T-helper 1 cell treated with Interleukin-12 subunit alpha and Interleukin-12 subunit beta and Interleukin-4 antibody, amounts not matched to agents 30 μg/mL and 1 μg/mL, for 36 hours (primary cell): ENCODE results near the gene CCDC136.

Experiments
- H3K27ac Mint-ChIP-seq: one replicate; pipeline ENCODE4 v1.8.0; 2021; ENCODE audit warnings: mild to moderate bottlenecking, mixed read lengths
- H3K27me3 Mint-ChIP-seq: one replicate; pipeline ENCODE4 v1.8.0; 2021; ENCODE audit warnings: low read depth, mixed read lengths
- H3K36me3 Mint-ChIP-seq: one replicate; pipeline ENCODE4 v1.8.0; 2021; ENCODE audit warnings: low read depth, mixed read lengths
- H3K4me1 Mint-ChIP-seq: one replicate; pipeline ENCODE4 v1.8.0; 2021; ENCODE audit warnings: low read depth, mixed read lengths
- H3K4me3 Mint-ChIP-seq: one replicate; pipeline ENCODE4 v1.8.0; 2021; ENCODE audit warnings: mild to moderate bottlenecking, moderate library complexity, mixed read lengths
- H3K9me3 Mint-ChIP-seq: one replicate; pipeline ENCODE4 v1.8.0; 2021; ENCODE audit warnings: mixed read lengths

CCDC136 gene

GRCh38 chr7:128791121-128791971 lies at the start of gene CCDC136:
Gene CCDC136 (plus strand): TSS chr7:128791968. CDS start chr7:128792412, 444 bp downstream.
- H3K4me1 Mint-ChIP-seq = peaks cover 4% of the 10 kb centered on the region

GRCh38 chr7:128742206-128742605 lies 49.6 kb upstream of the CCDC136 start:
- Mint-ChIP-seq H3K27ac (no peak overlapping the region), H3K4me1 (peaks cover 48% of the 10 kb centered on the region)

More at GRCh38 chr7:128791121-128791971, at the start of gene CCDC136:
- H3K27ac Mint-ChIP-seq = no peak within 1 kb of the TSS
- H3K36me3 Mint-ChIP-seq = no peaks in the 10 kb centered on the region
- H3K27me3 Mint-ChIP-seq = peaks cover 39% of the 10 kb centered on the region
- H3K9me3 Mint-ChIP-seq = no peaks in the 10 kb centered on the region
- H3K4me3 Mint-ChIP-seq = peak within 1 kb of the TSS; percentile 79

GRCh38 chr7:128743112-128743772 lies 48.5 kb upstream of the CCDC136 start:
- peaks cover 46% of the 10 kb centered on the region for H3K4me1 Mint-ChIP-seq
- H3K27ac Mint-ChIP-seq = no peak overlapping the region
- no peak overlapping the region for H3K4me3 Mint-ChIP-seq
- no peaks in the 10 kb centered on the region for H3K9me3 Mint-ChIP-seq
- peaks cover 16% of the 10 kb centered on the region for H3K36me3 Mint-ChIP-seq
- no peaks in the 10 kb centered on the region for H3K27me3 Mint-ChIP-seq

More at GRCh38 chr7:128742206-128742605, 49.6 kb upstream of the CCDC136 start:
- H3K4me3 Mint-ChIP-seq = no peak overlapping the region
- H3K9me3 Mint-ChIP-seq = no peaks in the 10 kb centered on the region
- H3K36me3 Mint-ChIP-seq = peaks cover 10% of the 10 kb centered on the region
- no peaks in the 10 kb centered on the region for H3K27me3 Mint-ChIP-seq

GRCh38 chr7:128744366-128744905 lies 47.3 kb upstream of the CCDC136 start:
- no peaks in the 10 kb centered on the region for H3K9me3 Mint-ChIP-seq

GRCh38 chr7:128745706-128746105 lies 46.1 kb upstream of the CCDC136 start:
- H3K4me3 Mint-ChIP-seq = no peak overlapping the region
- peaks cover 29% of the 10 kb centered on the region for H3K36me3 Mint-ChIP-seq
- H3K27me3 Mint-ChIP-seq = no peaks in the 10 kb centered on the region

More at GRCh38 chr7:128744366-128744905, 47.3 kb upstream of the CCDC136 start:
- Mint-ChIP-seq H3K4me3 (no peak overlapping the region), H3K27ac (peak overlapping the region; percentile 1), H3K36me3 (peaks cover 27% of the 10 kb centered on the region), H3K27me3 (no peaks in the 10 kb centered on the region), H3K4me1 (peaks cover 44% of the 10 kb centered on the region)

GRCh38 chr7:128747327-128748079 lies 44.3 kb upstream of the CCDC136 start:
- H3K27ac Mint-ChIP-seq = no peak overlapping the region
- no peak overlapping the region for H3K4me3 Mint-ChIP-seq
- peaks cover 22% of the 10 kb centered on the region for H3K4me1 Mint-ChIP-seq
- no peaks in the 10 kb centered on the region for H3K27me3 Mint-ChIP-seq
- H3K36me3 Mint-ChIP-seq = peaks cover 24% of the 10 kb centered on the region
- no peaks in the 10 kb centered on the region for H3K9me3 Mint-ChIP-seq

More at GRCh38 chr7:128745706-128746105, 46.1 kb upstream of the CCDC136 start:
- Mint-ChIP-seq H3K27ac (no peak overlapping the region), H3K4me1 (peaks cover 37% of the 10 kb centered on the region), H3K9me3 (no peaks in the 10 kb centered on the region)

GRCh38 chr7:128752251-128752650 lies 39.5 kb upstream of the CCDC136 start:
- H3K27ac Mint-ChIP-seq = no peak overlapping the region

GRCh38 chr7:128755075-128755818 lies 36.5 kb upstream of the CCDC136 start:
- Mint-ChIP-seq H3K27ac (no peak overlapping the region), H3K9me3 (no peaks in the 10 kb centered on the region), H3K36me3 (peaks cover 23% of the 10 kb centered on the region), H3K4me3 (no peak overlapping the region), H3K27me3 (no peaks in the 10 kb centered on the region), H3K4me1 (peaks cover 3% of the 10 kb centered on the region)

More at GRCh38 chr7:128752251-128752650, 39.5 kb upstream of the CCDC136 start:
- peaks cover 8% of the 10 kb centered on the region for H3K4me1 Mint-ChIP-seq
- H3K36me3 Mint-ChIP-seq = peaks cover 35% of the 10 kb centered on the region
- no peak overlapping the region for H3K4me3 Mint-ChIP-seq
- H3K27me3 Mint-ChIP-seq = no peaks in the 10 kb centered on the region
- H3K9me3 Mint-ChIP-seq = no peaks in the 10 kb centered on the region

GRCh38 chr7:128755819-128756476 lies 35.8 kb upstream of the CCDC136 start:
- Mint-ChIP-seq H3K27me3 (no peaks in the 10 kb centered on the region), H3K9me3 (no peaks in the 10 kb centered on the region), H3K4me3 (no peak overlapping the region), H3K27ac (no peak overlapping the region), H3K4me1 (peaks cover 3% of the 10 kb centered on the region), H3K36me3 (peaks cover 21% of the 10 kb centered on the region)

- peaks cover 3% of the 10 kb centered on the region for H3K4me1 Mint-ChIP-seq
- H3K4me3 Mint-ChIP-seq = no peak overlapping the region
- no peaks in the 10 kb centered on the region for H3K9me3 Mint-ChIP-seq
- H3K27ac Mint-ChIP-seq = no peak overlapping the region
- peaks cover 28% of the 10 kb centered on the region for H3K36me3 Mint-ChIP-seq
- H3K27me3 Mint-ChIP-seq = no peaks in the 10 kb centered on the region
These were observed 34.6 kb upstream of the CCDC136 start for GRCh38 chr7:128757203-128757602.

GRCh38 chr7:128758553-128758952 lies 33.2 kb upstream of the CCDC136 start:
- no peak overlapping the region for H3K27ac Mint-ChIP-seq
- no peaks in the 10 kb centered on the region for H3K27me3 Mint-ChIP-seq
- H3K9me3 Mint-ChIP-seq = no peaks in the 10 kb centered on the region
- H3K36me3 Mint-ChIP-seq = peaks cover 24% of the 10 kb centered on the region
- H3K4me3 Mint-ChIP-seq = no peak overlapping the region
- H3K4me1 Mint-ChIP-seq = no peaks in the 10 kb centered on the region

- H3K4me1 Mint-ChIP-seq = no peaks in the 10 kb centered on the region
- H3K9me3 Mint-ChIP-seq = no peaks in the 10 kb centered on the region
- H3K4me3 Mint-ChIP-seq = no peak overlapping the region
- H3K27me3 Mint-ChIP-seq = no peaks in the 10 kb centered on the region
- H3K36me3 Mint-ChIP-seq = peaks cover 21% of the 10 kb centered on the region
- H3K27ac Mint-ChIP-seq = no peak overlapping the region
These were observed 32.5 kb upstream of the CCDC136 start for GRCh38 chr7:128759242-128759641.

- Mint-ChIP-seq H3K4me3 (no peak overlapping the region), H3K4me1 (no peaks in the 10 kb centered on the region), H3K36me3 (peaks cover 23% of the 10 kb centered on the region), H3K27ac (no peak overlapping the region), H3K27me3 (no peaks in the 10 kb centered on the region), H3K9me3 (no peaks in the 10 kb centered on the region)
These were observed 28.2 kb upstream of the CCDC136 start for GRCh38 chr7:128763541-128763940.
